Type B pancreatic cell (in vitro differentiated cells): ENCODE measurements around the gene KCNJ12. TPM values are rescaled to one million over a fixed set of nuclear protein-coding genes. Genes with fewer than 3 reads are reported as not detected.

Experiments
- DNase-seq: peaks from one replicate; pipeline ENCODE4 v3.0.0; 2021; ENCODE audit warnings: mixed read lengths; ENCODE audit not compliant: unreplicated experiment; ENCODE audit errors: extremely low spot score
- H3K27ac Mint-ChIP-seq: 2 replicates; pipeline ENCODE4 v1.8.0; 2021; ENCODE audit warnings: mild to moderate bottlenecking, mixed read lengths
- H3K27me3 Mint-ChIP-seq: 2 replicates; pipeline ENCODE4 v1.8.0; 2021; ENCODE audit warnings: mixed read lengths
- H3K36me3 Mint-ChIP-seq: 2 replicates; pipeline ENCODE4 v1.8.0; 2021; ENCODE audit warnings: mixed read lengths
- H3K4me1 Mint-ChIP-seq: one replicate; pipeline ENCODE4 v1.8.0; 2021; ENCODE audit warnings: mixed read lengths; ENCODE audit not compliant: unreplicated experiment
- H3K4me3 Mint-ChIP-seq: 2 replicates; pipeline ENCODE4 v1.8.0; 2021; ENCODE audit warnings: mild to moderate bottlenecking, mixed read lengths
- H3K9me3 Mint-ChIP-seq: 2 replicates; pipeline ENCODE4 v1.8.0; 2021; ENCODE audit warnings: mixed read lengths
- total RNA-seq: library from RNA; stranded (reverse); gene quantifications from 2 replicates; pipeline ENCODE4 v1.2.1, GENCODE V29; 2021; ENCODE audit warnings: low replicate concordance
- TF ChIP-seq, protein P1 (sequence below): fragments of 200-600 bp; sonication (generic); conservative IDR thresholded peaks from 2 replicates; pipeline ENCODE4 v1.5.0; 2021; ENCODE audit warnings: antibody characterized with exemption, mild to moderate bottlenecking

The KCNJ12 gene
- total RNA-seq, 1 donor from 2014 or later = 2.2 TPM

DNA sequence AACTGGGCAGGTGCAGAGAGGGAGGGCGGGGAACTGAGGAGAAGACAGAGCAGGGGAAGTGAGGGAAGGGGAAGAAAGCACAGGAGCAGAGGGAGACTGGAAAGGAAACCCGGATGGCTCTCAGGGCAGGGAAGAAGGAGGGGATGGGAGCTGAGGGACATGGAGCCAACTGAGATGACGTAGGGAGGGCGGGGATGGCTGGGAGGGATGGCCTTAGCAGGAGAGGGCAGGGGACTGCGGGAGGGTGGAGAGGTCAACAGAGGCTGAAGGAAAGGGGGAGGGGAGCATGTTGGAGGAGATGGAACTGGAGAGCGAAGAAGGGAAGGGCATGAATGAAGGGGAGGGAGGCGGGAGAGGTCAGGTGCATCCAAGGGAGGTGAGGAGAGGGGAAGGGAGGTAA is 81.9 kb downstream of the KCNJ12 start:
- Mint-ChIP-seq H3K9me3 (no peaks in the 10 kb centered on the region), H3K36me3 (no peaks in the 10 kb centered on the region), H3K4me1 (peaks cover 10% of the 10 kb centered on the region), H3K27ac (no peak overlapping the region), H3K4me3 (no peak overlapping the region), H3K27me3 (peaks cover 59% of the 10 kb centered on the region)
- TF ChIP-seq, protein P1, sequence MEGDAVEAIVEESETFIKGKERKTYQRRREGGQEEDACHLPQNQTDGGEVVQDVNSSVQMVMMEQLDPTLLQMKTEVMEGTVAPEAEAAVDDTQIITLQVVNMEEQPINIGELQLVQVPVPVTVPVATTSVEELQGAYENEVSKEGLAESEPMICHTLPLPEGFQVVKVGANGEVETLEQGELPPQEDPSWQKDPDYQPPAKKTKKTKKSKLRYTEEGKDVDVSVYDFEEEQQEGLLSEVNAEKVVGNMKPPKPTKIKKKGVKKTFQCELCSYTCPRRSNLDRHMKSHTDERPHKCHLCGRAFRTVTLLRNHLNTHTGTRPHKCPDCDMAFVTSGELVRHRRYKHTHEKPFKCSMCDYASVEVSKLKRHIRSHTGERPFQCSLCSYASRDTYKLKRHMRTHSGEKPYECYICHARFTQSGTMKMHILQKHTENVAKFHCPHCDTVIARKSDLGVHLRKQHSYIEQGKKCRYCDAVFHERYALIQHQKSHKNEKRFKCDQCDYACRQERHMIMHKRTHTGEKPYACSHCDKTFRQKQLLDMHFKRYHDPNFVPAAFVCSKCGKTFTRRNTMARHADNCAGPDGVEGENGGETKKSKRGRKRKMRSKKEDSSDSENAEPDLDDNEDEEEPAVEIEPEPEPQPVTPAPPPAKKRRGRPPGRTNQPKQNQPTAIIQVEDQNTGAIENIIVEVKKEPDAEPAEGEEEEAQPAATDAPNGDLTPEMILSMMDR = no peak
- DNase-seq = no peak

DNA sequence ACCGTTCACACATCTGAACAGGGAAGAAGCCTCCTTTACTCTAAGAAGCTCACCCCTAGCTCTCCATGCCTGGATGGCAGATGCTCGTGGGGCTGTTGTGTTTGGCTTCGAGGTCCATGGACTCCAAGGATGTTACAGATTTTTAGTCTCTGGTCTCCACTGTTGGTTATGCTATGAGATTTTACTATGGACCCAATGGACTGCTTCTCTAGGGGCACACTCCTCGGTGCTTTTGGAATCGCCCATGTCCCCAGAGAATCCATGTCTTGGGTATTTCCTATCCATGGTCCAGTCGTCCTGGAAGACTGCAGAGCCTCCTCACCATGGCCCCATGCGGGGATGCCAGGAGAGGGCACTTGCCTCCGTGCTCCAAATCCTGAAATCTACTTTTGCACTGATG is 83.4 kb downstream of the KCNJ12 start:
- H3K4me1 Mint-ChIP-seq = peaks cover 22% of the 10 kb centered on the region
- H3K9me3 Mint-ChIP-seq = no peaks in the 10 kb centered on the region

DNA sequence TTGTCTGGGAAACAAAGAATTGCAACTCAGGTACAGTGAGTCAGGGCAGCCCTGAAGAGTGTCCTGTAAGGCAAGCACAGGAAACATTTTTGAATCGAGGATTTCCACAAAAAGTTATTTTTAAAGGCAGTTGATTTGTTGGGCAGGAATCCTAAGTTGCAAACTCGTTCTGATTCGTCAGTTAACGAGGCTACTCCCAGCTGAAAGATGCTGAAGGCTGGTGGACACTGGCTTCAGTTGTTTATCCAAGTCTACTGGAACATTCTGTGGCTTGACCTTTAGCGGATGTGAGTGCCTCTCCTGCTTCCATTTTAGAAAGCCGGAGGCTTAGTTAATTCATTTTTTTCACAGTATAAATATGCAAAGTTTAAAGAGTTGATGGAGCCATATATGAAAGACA is 84.2 kb downstream of the KCNJ12 start:
- no peaks in the 10 kb centered on the region for H3K36me3 Mint-ChIP-seq
- no peak overlapping the region for H3K27ac Mint-ChIP-seq
- H3K4me3 Mint-ChIP-seq = no peak overlapping the region
- peaks cover 23% of the 10 kb centered on the region for H3K4me1 Mint-ChIP-seq
- no peak for DNase-seq
- H3K9me3 Mint-ChIP-seq = no peaks in the 10 kb centered on the region
- TF ChIP-seq, protein P1 = no peak
- peaks cover 68% of the 10 kb centered on the region for H3K27me3 Mint-ChIP-seq

More for the DNA sequence above, 83.4 kb downstream of the KCNJ12 start:
- Mint-ChIP-seq H3K27me3 (peaks cover 63% of the 10 kb centered on the region), H3K27ac (no peak overlapping the region), H3K4me3 (no peak overlapping the region), H3K36me3 (no peaks in the 10 kb centered on the region)
- TF ChIP-seq, protein P1 = no peak
- peak; percentile 45 for DNase-seq

DNA sequence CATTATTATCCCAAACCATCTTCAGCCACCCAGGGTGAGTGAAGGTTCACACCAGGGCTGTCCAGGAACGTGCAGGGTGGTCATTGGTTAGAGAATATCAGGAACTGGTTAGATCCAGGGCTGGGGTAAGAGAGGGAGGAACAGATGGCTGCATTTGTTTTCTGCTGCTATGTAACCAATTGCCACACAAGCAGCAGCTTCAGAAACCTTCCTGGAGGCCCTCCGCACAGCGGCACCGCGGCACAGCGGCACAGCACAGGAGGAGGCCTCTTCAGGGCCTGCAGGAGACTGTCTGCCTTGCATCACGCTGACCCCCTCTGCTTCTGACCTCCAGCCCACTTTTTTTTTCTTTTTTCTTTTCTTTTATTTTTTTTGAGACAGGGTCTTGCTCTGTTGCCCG is 86.1 kb downstream of the KCNJ12 start:
- H3K36me3 Mint-ChIP-seq = no peaks in the 10 kb centered on the region

GRCh38 chr17:21463204-21463661 is 87.1 kb downstream of the KCNJ12 start:
- Mint-ChIP-seq H3K36me3 (no peaks in the 10 kb centered on the region), H3K9me3 (no peaks in the 10 kb centered on the region), H3K27me3 (peaks cover 87% of the 10 kb centered on the region), H3K27ac (no peak overlapping the region), H3K4me3 (peak overlapping the region; percentile 25), H3K4me1 (peaks cover 17% of the 10 kb centered on the region)
- DNase-seq = peak; percentile 54
- TF ChIP-seq, protein P1 = no peak

More for the DNA sequence above, 86.1 kb downstream of the KCNJ12 start:
- H3K27ac Mint-ChIP-seq = no peak overlapping the region
- H3K4me3 Mint-ChIP-seq = no peak overlapping the region
- DNase-seq = no peak
- peaks cover 19% of the 10 kb centered on the region for H3K4me1 Mint-ChIP-seq
- TF ChIP-seq, protein P1 = no peak
- no peaks in the 10 kb centered on the region for H3K9me3 Mint-ChIP-seq
- H3K27me3 Mint-ChIP-seq = peaks cover 81% of the 10 kb centered on the region
